Measurements from ENCODE around the gene RNF111.

DNA sequence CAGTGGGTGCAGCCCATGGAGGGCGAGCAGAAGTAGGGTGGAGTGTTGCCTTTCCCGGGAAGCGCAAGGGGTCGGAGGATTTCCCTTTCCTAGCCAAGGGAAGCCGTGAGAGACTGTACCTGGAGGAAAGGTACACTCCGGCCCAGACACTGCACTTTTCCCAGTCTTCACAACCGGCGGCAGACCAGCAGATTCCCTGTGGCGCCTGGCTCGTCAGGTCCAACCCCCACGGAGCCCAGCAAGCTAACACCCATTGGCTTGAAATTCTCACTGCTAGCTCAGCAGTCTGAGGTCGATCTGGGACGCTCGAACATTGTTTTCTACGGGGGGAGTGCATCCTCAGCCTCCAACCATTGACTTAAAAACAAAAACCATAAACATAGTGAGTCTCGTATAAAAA lies 144.0 kb downstream of the RNF111 start:
- TF ChIP-seq, protein P1, sequence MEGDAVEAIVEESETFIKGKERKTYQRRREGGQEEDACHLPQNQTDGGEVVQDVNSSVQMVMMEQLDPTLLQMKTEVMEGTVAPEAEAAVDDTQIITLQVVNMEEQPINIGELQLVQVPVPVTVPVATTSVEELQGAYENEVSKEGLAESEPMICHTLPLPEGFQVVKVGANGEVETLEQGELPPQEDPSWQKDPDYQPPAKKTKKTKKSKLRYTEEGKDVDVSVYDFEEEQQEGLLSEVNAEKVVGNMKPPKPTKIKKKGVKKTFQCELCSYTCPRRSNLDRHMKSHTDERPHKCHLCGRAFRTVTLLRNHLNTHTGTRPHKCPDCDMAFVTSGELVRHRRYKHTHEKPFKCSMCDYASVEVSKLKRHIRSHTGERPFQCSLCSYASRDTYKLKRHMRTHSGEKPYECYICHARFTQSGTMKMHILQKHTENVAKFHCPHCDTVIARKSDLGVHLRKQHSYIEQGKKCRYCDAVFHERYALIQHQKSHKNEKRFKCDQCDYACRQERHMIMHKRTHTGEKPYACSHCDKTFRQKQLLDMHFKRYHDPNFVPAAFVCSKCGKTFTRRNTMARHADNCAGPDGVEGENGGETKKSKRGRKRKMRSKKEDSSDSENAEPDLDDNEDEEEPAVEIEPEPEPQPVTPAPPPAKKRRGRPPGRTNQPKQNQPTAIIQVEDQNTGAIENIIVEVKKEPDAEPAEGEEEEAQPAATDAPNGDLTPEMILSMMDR (conservative IDR thresholded peaks at IDR 0.05; ENCODE audit: low read depth in 2 of 2) = no peak
- TF ChIP-seq EZH2 (IDR thresholded peaks at IDR 0.05; ENCODE audit: low read depth, unreplicated experiment) (no peak), POLR2AphosphoS5 (IDR thresholded peaks at IDR 0.05; ENCODE audit: low read depth) (no peak), JUNB (IDR thresholded peaks at IDR 0.05; ENCODE audit: unreplicated experiment) (no peak), EZH2phosphoT487 (IDR thresholded peaks at IDR 0.05; ENCODE audit: unreplicated experiment) (no peak), ZNF114 (CRISPR knock-in tag; IDR thresholded peaks at IDR 0.05) (no peak)
- TF ChIP-seq, protein P2, sequence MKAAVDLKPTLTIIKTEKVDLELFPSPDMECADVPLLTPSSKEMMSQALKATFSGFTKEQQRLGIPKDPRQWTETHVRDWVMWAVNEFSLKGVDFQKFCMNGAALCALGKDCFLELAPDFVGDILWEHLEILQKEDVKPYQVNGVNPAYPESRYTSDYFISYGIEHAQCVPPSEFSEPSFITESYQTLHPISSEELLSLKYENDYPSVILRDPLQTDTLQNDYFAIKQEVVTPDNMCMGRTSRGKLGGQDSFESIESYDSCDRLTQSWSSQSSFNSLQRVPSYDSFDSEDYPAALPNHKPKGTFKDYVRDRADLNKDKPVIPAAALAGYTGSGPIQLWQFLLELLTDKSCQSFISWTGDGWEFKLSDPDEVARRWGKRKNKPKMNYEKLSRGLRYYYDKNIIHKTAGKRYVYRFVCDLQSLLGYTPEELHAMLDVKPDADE (IDR thresholded peaks at IDR 0.05) = no peak
- TF ChIP-seq, protein P3, sequence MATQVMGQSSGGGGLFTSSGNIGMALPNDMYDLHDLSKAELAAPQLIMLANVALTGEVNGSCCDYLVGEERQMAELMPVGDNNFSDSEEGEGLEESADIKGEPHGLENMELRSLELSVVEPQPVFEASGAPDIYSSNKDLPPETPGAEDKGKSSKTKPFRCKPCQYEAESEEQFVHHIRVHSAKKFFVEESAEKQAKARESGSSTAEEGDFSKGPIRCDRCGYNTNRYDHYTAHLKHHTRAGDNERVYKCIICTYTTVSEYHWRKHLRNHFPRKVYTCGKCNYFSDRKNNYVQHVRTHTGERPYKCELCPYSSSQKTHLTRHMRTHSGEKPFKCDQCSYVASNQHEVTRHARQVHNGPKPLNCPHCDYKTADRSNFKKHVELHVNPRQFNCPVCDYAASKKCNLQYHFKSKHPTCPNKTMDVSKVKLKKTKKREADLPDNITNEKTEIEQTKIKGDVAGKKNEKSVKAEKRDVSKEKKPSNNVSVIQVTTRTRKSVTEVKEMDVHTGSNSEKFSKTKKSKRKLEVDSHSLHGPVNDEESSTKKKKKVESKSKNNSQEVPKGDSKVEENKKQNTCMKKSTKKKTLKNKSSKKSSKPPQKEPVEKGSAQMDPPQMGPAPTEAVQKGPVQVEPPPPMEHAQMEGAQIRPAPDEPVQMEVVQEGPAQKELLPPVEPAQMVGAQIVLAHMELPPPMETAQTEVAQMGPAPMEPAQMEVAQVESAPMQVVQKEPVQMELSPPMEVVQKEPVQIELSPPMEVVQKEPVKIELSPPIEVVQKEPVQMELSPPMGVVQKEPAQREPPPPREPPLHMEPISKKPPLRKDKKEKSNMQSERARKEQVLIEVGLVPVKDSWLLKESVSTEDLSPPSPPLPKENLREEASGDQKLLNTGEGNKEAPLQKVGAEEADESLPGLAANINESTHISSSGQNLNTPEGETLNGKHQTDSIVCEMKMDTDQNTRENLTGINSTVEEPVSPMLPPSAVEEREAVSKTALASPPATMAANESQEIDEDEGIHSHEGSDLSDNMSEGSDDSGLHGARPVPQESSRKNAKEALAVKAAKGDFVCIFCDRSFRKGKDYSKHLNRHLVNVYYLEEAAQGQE (IDR thresholded peaks at IDR 0.05; ENCODE audit: unreplicated experiment) = no peak
- TF ChIP-seq, protein P4, sequence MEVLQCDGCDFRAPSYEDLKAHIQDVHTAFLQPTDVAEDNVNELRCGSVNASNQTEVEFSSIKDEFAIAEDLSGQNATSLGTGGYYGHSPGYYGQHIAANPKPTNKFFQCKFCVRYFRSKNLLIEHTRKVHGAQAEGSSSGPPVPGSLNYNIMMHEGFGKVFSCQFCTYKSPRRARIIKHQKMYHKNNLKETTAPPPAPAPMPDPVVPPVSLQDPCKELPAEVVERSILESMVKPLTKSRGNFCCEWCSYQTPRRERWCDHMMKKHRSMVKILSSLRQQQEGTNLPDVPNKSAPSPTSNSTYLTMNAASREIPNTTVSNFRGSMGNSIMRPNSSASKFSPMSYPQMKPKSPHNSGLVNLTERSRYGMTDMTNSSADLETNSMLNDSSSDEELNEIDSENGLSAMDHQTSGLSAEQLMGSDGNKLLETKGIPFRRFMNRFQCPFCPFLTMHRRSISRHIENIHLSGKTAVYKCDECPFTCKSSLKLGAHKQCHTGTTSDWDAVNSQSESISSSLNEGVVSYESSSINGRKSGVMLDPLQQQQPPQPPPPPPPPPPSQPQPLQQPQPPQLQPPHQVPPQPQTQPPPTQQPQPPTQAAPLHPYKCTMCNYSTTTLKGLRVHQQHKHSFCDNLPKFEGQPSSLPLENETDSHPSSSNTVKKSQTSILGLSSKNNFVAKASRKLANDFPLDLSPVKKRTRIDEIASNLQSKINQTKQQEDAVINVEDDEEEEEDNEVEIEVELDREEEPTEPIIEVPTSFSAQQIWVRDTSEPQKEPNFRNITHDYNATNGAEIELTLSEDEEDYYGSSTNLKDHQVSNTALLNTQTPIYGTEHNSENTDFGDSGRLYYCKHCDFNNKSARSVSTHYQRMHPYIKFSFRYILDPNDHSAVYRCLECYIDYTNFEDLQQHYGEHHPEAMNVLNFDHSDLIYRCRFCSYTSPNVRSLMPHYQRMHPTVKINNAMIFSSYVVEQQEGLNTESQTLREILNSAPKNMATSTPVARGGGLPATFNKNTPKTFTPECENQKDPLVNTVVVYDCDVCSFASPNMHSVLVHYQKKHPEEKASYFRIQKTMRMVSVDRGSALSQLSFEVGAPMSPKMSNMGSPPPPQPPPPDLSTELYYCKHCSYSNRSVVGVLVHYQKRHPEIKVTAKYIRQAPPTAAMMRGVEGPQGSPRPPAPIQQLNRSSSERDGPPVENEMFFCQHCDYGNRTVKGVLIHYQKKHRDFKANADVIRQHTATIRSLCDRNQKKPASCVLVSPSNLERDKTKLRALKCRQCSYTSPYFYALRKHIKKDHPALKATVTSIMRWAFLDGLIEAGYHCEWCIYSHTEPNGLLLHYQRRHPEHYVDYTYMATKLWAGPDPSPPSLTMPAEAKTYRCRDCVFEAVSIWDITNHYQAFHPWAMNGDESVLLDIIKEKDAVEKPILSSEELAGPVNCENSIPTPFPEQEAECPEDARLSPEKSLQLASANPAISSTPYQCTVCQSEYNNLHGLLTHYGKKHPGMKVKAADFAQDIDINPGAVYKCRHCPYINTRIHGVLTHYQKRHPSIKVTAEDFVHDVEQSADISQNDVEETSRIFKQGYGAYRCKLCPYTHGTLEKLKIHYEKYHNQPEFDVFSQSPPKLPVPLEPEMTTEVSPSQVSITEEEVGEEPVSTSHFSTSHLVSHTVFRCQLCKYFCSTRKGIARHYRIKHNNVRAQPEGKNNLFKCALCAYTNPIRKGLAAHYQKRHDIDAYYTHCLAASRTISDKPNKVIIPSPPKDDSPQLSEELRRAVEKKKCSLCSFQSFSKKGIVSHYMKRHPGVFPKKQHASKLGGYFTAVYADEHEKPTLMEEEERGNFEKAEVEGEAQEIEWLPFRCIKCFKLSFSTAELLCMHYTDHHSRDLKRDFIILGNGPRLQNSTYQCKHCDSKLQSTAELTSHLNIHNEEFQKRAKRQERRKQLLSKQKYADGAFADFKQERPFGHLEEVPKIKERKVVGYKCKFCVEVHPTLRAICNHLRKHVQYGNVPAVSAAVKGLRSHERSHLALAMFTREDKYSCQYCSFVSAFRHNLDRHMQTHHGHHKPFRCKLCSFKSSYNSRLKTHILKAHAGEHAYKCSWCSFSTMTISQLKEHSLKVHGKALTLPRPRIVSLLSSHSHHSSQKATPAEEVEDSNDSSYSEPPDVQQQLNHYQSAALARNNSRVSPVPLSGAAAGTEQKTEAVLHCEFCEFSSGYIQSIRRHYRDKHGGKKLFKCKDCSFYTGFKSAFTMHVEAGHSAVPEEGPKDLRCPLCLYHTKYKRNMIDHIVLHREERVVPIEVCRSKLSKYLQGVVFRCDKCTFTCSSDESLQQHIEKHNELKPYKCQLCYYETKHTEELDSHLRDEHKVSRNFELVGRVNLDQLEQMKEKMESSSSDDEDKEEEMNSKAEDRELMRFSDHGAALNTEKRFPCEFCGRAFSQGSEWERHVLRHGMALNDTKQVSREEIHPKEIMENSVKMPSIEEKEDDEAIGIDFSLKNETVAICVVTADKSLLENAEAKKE (CRISPR knock-in tag; IDR thresholded peaks at IDR 0.05) = no peak

Measured in GM23338 (cell line).